Astrocyte (in vitro differentiated cells and primary cell): ENCODE measurements around the gene DHTKD1.

ENCODE experiments used
- EZH2 ChIP-seq: IDR thresholded peaks from 2 replicates; pipeline ENCODE4 v1.6.1; 2012; ENCODE audit warnings: mild to moderate bottlenecking, low read length, inconsistent platforms; ENCODE audit not compliant: insufficient read depth
- TF ChIP-seq, protein P1 (sequence below): IDR thresholded peaks from 2 replicates; pipeline ENCODE4 v1.5.1; 2011; ENCODE audit warnings: low read depth, mild to moderate bottlenecking, inconsistent platforms, low read length, moderate library complexity; ENCODE audit not compliant: insufficient read depth

DNA sequence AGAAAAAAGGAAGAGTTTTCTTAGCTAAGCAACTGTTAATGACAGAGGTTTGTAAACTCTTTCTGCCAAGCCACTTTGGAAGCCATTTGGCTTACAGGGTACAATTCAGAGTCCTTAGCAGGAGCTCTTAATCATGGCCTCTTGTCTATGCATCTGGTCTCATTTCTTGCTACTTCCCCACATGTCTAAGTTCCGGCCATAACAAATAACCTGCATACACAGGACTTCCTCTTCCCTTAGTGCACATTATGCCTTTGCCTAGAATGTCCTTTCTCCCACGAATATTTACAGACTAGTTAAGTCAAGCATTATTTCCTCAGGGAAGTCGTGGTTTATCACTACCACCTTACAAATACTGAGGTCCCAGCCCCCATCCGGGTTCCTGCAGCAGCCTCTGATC lies 17.5 kb upstream of the DHTKD1 start:
- TF ChIP-seq, protein P1, sequence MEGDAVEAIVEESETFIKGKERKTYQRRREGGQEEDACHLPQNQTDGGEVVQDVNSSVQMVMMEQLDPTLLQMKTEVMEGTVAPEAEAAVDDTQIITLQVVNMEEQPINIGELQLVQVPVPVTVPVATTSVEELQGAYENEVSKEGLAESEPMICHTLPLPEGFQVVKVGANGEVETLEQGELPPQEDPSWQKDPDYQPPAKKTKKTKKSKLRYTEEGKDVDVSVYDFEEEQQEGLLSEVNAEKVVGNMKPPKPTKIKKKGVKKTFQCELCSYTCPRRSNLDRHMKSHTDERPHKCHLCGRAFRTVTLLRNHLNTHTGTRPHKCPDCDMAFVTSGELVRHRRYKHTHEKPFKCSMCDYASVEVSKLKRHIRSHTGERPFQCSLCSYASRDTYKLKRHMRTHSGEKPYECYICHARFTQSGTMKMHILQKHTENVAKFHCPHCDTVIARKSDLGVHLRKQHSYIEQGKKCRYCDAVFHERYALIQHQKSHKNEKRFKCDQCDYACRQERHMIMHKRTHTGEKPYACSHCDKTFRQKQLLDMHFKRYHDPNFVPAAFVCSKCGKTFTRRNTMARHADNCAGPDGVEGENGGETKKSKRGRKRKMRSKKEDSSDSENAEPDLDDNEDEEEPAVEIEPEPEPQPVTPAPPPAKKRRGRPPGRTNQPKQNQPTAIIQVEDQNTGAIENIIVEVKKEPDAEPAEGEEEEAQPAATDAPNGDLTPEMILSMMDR = no peak
- TF ChIP-seq EZH2 = no peak
